C4-2B (cell line): Measurements from ENCODE around the gene PARL.

Experiments used
- H3K27ac ChIP-seq: fragments of 450-650 bp; 2 replicates; pipeline ENCODE4 v1.5.1; 2017
- ZFX ChIP-seq: fragments of 450-650 bp; IDR thresholded peaks from 2 replicates; pipeline ENCODE4 v1.6.1; 2017
- TF ChIP-seq, protein P1 (sequence below): fragments of 450-650 bp; conservative IDR thresholded peaks from 2 replicates; pipeline ENCODE4 v1.5.1; 2017; ENCODE audit warnings: mild to moderate bottlenecking

PARL gene

DNA sequence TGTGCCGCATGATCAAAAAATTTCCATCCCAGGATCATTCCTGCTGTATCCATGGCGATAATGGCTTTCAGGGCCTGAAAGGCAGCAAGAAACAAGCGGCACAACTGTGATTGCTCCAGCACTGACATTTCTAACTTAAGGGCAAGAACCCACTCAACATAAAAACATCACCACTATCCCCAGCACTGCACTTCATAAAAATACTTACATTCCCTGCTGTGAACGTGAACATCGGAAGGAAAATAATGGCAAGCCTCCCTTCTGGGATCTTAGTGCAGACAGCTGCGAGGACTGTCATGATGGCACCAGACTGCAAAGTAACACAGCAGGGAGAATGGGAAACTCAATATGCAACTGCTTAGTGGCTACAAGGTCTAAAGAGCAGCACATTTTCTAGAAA lies 51.2 kb downstream of the PARL start:
- TF ChIP-seq ZFX = no peak
- TF ChIP-seq, protein P1, sequence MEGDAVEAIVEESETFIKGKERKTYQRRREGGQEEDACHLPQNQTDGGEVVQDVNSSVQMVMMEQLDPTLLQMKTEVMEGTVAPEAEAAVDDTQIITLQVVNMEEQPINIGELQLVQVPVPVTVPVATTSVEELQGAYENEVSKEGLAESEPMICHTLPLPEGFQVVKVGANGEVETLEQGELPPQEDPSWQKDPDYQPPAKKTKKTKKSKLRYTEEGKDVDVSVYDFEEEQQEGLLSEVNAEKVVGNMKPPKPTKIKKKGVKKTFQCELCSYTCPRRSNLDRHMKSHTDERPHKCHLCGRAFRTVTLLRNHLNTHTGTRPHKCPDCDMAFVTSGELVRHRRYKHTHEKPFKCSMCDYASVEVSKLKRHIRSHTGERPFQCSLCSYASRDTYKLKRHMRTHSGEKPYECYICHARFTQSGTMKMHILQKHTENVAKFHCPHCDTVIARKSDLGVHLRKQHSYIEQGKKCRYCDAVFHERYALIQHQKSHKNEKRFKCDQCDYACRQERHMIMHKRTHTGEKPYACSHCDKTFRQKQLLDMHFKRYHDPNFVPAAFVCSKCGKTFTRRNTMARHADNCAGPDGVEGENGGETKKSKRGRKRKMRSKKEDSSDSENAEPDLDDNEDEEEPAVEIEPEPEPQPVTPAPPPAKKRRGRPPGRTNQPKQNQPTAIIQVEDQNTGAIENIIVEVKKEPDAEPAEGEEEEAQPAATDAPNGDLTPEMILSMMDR = no peak
- H3K27ac ChIP-seq = no peak overlapping the region

DNA sequence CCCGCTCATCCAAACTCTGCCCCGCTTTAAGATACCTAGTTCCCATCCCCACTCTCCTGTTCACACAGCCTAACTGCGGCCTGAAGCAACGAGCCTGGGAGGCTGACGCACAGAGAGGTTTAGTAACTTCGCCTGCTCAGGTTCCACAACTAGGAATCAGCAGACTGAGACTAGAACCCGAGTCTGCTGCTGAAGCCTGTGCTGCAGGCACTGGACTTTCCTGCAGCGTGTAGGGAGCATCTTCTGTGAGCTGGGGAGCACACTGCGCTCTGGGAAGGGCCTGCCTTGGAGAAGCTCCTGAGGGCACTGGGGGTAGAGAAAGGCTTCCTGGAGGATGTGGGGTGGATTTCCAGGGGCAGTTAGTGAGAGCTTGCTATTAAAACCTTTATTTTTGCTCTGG lies 54.5 kb downstream of the PARL start:
- TF ChIP-seq, protein P1 = no peak
- no peak for TF ChIP-seq ZFX
- H3K27ac ChIP-seq = no peak overlapping the region

DNA sequence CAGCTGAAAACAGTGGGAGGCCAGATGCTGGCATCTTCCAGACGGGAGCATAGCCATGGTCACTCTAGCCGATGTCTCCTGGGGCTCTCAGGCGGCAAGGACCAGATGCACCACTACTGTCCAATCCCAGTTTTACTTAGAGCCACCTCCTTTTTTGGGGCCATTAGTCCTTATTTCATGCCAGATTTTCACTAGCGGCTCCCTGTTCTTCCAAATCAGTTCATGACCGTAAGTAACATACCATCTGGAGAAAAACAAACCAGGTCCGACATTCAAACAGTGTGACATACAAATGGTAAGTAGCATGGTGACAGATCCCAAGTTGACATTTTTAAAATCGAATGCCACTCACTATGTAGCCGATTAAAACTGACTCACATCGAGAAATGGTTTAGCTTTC lies 55.2 kb downstream of the PARL start:
- TF ChIP-seq, protein P1 = no peak
- no peak for TF ChIP-seq ZFX
- H3K27ac ChIP-seq = no peak overlapping the region

DNA sequence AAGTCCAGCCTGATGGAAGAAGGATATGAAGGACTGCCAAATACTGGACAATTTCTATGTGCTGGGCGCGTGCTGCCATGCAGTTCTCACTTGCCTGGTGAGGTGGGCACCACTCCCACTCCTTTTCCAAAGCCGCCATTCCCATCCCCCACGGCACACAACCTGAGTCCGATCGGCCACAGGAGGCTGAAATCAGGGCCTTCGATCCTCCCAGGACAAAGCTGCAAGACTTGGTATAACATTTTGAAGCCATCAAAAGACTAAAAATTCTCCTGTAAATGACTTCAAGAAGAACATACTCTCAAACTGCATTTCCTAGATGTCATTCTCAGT lies 56.2 kb downstream of the PARL start:
- no peak overlapping the region for H3K27ac ChIP-seq
- TF ChIP-seq, protein P1 = no peak
- no peak for TF ChIP-seq ZFX

DNA sequence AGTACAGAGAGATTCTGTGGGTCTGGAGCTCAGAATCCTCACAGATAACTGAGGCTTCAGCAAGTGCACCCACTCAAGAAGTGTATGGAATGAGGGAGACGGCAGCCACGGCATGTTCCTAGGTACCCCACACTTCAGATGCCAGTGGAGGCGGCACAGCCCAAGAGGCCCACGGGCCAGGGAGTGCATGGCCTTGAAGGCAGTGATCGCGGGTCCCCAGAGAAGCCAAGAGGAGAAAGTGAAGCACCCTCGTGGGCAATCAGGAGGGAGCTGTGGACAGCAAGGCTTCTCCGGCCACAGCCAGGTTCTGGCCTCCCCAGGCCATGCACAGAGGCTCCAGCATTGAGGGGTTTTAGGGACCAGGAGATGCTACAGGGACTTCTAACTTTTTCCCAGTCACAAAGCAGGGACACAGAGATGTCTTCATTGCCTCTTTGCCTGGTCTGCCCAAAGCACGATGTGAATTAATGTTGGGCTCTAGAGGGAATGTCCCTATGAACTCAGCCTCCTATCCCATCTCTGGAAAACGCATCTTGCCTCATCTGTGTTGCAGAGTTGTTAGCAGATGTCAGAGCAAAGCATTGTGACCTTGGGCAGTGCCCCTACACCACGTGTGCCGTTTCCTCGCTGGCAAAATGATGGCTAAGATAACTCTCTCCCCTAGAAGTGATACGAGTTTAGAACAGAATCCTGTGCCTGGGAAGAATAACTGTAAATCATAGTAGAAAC lies 56.7 kb downstream of the PARL start:
- no peak overlapping the region for H3K27ac ChIP-seq
- TF ChIP-seq, protein P1 = no peak
- TF ChIP-seq ZFX = no peak

DNA sequence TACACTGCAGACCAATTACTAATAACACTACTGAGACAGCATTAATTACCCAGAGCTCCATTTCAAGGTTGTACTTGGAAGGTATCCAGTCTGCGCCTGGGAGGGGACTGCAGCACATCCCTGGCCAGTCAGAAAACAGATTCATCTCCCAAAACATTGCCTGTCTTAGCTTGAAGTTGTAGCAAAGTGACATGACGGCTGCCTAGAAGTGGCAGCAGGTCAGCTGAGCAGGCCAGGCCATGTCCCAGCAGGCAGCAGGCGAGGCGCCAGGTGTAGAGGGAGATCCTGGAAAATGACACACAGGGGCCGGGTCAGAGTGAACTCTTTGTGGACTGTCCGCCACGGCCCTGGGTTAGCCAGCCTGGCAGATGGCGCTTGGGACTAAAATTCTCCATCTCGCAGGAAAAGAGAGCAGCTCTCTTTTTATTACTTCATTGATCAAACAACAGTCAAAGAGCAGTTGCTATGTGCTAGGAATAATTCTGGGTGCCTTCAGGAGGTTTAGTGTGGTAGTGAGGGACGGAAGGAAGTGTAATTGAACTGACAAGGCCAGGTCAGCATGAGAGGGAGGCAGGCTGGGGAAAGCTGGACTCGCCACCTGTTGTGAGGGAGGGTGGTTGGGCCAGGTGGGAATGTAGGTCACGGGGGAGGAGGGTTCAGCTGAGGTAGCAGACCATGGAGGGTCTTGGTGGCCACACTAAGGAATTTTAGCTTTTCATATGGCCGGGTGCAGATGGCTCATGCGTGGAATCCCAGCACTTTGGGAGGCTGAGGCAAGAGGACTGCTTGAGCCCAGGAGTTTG lies 58.0 kb downstream of the PARL start:
- TF ChIP-seq, protein P1 = no peak
- no peak for TF ChIP-seq ZFX
- H3K27ac ChIP-seq = no peak overlapping the region

DNA sequence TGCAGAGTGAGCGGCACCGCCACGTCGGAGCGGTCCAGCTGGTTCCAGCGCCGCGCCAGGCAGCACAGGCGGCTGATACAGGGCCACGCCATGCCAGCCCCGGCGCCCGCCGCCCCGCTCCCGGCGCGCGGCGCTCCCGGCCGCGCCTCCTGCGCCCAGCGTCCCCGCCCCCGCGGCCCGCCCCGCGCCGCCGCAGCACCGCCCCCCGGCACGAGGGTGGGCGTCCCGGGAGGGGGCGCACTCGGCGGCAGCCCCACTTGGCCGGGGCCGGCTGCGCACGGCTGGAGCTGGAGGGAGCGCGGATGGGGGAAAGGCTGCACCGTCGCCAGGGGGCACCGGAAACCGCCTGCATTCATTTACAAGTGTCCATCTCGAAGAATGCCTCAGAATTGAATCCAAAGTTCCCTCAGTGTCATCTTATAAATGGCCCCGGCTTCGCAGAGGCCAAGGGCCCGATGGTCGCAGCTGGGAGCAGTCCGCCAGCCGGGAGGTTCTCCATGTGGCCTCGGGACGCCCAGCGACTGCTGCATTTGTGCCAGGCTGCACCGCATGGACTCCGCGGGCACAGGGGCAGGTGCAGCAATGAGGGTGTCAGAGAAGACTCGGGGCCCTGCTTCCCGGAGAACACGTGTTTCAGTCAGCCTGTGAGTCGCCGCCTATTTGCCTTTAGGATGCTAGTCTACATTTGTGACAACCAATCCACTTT lies 59.1 kb downstream of the PARL start, which contains the start of gene MAP6D1:
Gene MAP6D1 (minus strand): TSS at position 122 of the 706 bp plus-strand sequence. CDS start 30 bp downstream, at position 92.
- H3K27ac ChIP-seq = peak within 1 kb of the TSS; percentile 17; the same call in 1 of the 2 replicates
- TF ChIP-seq, protein P1 = no peak; the same call in 1 of the 2 replicates
- TF ChIP-seq ZFX = no peak
